Measurements from ENCODE around the gene KSR1. TPM values are rescaled to one million over a fixed set of nuclear protein-coding genes. Genes with fewer than 3 reads are reported as not detected.

KSR1 gene
- polyA plus RNA-seq, 1 of the 3 experiments (the other 2 are of a cell fraction) = 7.5 TPM

DNA sequence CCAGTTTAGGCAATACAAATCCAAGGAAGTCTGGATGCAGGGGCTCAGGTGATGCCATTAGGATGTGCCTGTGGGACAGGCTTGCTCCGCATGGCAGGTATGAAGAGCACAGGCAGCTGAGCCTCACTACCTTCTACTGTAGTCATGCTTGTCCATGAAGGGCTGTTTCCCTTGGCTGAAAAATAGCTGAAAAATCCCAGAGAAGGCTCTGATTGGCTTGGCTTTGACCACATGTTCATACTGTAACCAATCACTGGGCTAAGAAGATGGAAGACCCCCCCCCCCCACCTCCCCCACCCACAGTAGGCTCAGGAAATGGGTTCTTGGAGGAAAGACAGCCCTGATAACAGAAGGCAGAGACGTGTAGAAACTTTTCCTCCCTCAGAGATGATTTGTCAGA, 108.2 kb downstream of the KSR1 start:
- Histone ChIP-seq H3K27ac (ENCODE audit: low read depth in 2 of 2, low read length in 1 of 2) (no peak overlapping the region), H3K4me1 (ENCODE audit: control insufficient read depth in 1 of 2, insufficient read depth in 2 of 2, low read depth in 1 of 2, low read length in 1 of 2) (peaks cover 19 to 35% of the 10 kb centered on the region in 2 experiments; a peak in 3 of 4 replicates), H3K9me2 (no peaks in the 10 kb centered on the region), H3K4me3 (ENCODE audit: low read depth in 2 of 2, low read length in 1 of 2) (no peak overlapping the region), H3K9me3 (no peaks in the 10 kb centered on the region), H3K36me3 (replicated peaks in 1 of 2; ENCODE audit: control insufficient read depth in 1 of 2, insufficient read depth in 2 of 2, low read length in 1 of 2) (no peaks in the 10 kb centered on the region), H3F3A (replicated peaks; ENCODE audit: insufficient read depth) (no peaks in the 10 kb centered on the region), H3K79me2 (ENCODE audit: insufficient read depth) (peaks cover 13% of the 10 kb centered on the region), H3K27me3 (ENCODE audit: insufficient read depth) (no peaks in the 10 kb centered on the region), H3K9ac (no peak overlapping the region), H3K4me2 (no peak overlapping the region), H4K20me1 (ENCODE audit: insufficient read depth) (no peaks in the 10 kb centered on the region), H2AFZ (ENCODE audit: low read depth) (no peak overlapping the region)
- WGBS (ENCODE audit: low lambda C conversion rate) = 80% methylated on average over 2 of the region's 2 CpGs
- ChIA-PET CTCF (interaction anchor here (2.6 to 3.5 kb wide), 2 partner anchors 13 to 37 kb away, joined by 6 to 27 read pairs; no protein-coding TSS in a partner anchor), POLR2A (no interaction called here)
- TF ChIP-seq TAF1 (IDR thresholded peaks at IDR 0.05; ENCODE audit: borderline replicate concordance, low read depth, low read length) (no peak), ELF1 (IDR thresholded peaks at IDR 0.05) (no peak), GABPA (IDR thresholded peaks at IDR 0.05; ENCODE audit: low read depth) (no peak), SIN3A (IDR thresholded peaks at IDR 0.05; ENCODE audit: borderline replicate concordance, low read depth, low read length) (no peak), RFX5 (IDR thresholded peaks at IDR 0.05; ENCODE audit: low read length) (no peak), TCF12 (IDR thresholded peaks at IDR 0.05) (no peak), EP300 (IDR thresholded peaks at IDR 0.05; ENCODE audit: borderline replicate concordance in 1 of 2, low read depth in 1 of 2, low read length in 1 of 2) (no peak)
- DNase-seq = no peak

- ChIA-PET POLR2A (no interaction called here), CTCF (interaction anchor here (1.0 to 5.2 kb wide), 7 partner anchors 9 to 110 kb away, joined by 3 to 55 read pairs (median 3); partner anchors contain the start of gene KSR1)
- no peak for DNase-seq
- Histone ChIP-seq H3K4me1 (ENCODE audit: control insufficient read depth in 1 of 2, insufficient read depth in 2 of 2, low read depth in 1 of 2, low read length in 1 of 2) (peaks cover 3 to 35% of the 10 kb centered on the region in 2 experiments; a peak in 2 of 4 replicates), H3K27ac (ENCODE audit: low read depth in 2 of 2, low read length in 1 of 2) (no peak overlapping the region; a peak in 2 of 4 replicates), H3K9ac (no peak overlapping the region), H3K36me3 (replicated peaks in 1 of 2; ENCODE audit: control insufficient read depth in 1 of 2, insufficient read depth in 2 of 2, low read length in 1 of 2) (no peaks in the 10 kb centered on the region), H3K4me3 (ENCODE audit: low read depth in 2 of 2, low read length in 1 of 2) (no peak overlapping the region), H3K27me3 (ENCODE audit: insufficient read depth) (no peaks in the 10 kb centered on the region), H3K79me2 (ENCODE audit: insufficient read depth) (peaks cover 10% of the 10 kb centered on the region), H4K20me1 (ENCODE audit: insufficient read depth) (no peaks in the 10 kb centered on the region), H2AFZ (ENCODE audit: low read depth) (no peak overlapping the region), H3K9me2 (no peaks in the 10 kb centered on the region), H3F3A (replicated peaks; ENCODE audit: insufficient read depth) (no peaks in the 10 kb centered on the region), H3K9me3 (no peaks in the 10 kb centered on the region), H3K4me2 (no peak overlapping the region)
- TF ChIP-seq GABPA (IDR thresholded peaks at IDR 0.05; ENCODE audit: low read depth) (no peak), JUND (IDR thresholded peaks at IDR 0.05) (no peak), ELF1 (IDR thresholded peaks at IDR 0.05) (no peak), TCF12 (IDR thresholded peaks at IDR 0.05) (no peak), NRF1 (IDR thresholded peaks at IDR 0.05; ENCODE audit: low read depth, low read length) (no peak), TAF1 (IDR thresholded peaks at IDR 0.05; ENCODE audit: borderline replicate concordance, low read depth, low read length) (no peak)
- WGBS (ENCODE audit: low lambda C conversion rate) = 82% methylated on average over 10 of the region's 11 CpGs
Observed at GRCh38 chr17:27565874-27566670, 109.8 kb downstream of the KSR1 start.
